ENCODE results near the gene FOXJ3.

Gene FOXJ3

DNA sequence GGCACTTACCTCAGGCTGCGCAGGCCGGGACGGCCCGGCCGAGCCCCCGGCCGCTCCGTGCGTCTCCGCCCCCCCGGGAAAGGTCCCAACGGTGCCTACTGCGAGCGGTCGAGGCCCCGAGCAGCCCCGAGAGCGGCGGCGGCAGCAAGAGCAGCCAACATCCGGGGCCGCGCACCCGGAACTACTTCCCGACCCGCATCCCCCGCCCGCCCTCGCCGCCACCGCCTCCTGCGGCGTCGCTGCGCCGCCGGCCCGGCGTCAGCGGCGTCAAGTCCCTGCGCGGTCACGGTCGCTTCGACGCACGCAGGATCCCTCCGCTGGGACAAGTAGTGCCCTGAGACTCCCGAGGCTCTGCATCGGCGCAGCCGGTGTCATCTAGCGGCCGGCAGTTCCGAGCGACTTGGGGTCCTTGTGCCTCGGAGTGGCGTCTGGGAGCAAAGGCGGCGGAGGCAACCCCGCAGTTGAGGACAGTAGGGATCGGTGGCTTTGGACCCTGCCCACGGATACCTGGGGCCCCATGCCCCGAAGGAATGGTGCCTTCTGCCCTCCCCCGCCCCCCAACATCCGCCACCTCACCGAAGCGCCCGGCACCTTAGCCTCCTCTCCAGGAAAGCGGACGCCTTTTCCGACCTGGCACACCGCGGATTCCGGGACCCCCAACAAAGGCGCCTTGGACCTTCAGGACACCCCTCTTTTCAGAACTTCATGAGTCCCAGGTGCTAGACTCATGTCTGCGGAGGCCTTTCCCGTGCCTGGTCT, at the start of gene FOXJ3:
Gene FOXJ3 (minus strand): TSS at position 186 of the 759 bp plus-strand sequence. CDS start 24,142 bp downstream, outside the sequence.
- DNase-seq = peak; percentile 90

DNA sequence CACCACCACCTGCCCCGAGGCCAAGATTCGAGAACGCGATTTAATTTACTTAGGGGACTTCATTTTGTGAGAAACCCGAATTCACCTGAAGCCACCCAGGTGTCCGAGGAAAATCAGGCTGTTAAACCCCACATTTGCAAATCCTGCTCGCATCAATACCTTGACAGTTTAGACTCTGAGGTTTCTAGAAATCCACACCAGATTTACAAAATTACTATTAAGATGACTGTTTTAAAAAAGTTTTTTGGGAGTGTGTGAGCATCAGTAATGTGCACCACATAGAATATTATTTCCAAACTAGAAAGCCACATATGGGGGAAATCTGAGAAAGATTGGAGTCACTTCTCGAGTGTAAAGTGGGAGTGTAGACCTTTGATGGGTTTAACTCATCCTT, 46.2 kb upstream of the FOXJ3 start:
- DNase-seq = no peak

DNA sequence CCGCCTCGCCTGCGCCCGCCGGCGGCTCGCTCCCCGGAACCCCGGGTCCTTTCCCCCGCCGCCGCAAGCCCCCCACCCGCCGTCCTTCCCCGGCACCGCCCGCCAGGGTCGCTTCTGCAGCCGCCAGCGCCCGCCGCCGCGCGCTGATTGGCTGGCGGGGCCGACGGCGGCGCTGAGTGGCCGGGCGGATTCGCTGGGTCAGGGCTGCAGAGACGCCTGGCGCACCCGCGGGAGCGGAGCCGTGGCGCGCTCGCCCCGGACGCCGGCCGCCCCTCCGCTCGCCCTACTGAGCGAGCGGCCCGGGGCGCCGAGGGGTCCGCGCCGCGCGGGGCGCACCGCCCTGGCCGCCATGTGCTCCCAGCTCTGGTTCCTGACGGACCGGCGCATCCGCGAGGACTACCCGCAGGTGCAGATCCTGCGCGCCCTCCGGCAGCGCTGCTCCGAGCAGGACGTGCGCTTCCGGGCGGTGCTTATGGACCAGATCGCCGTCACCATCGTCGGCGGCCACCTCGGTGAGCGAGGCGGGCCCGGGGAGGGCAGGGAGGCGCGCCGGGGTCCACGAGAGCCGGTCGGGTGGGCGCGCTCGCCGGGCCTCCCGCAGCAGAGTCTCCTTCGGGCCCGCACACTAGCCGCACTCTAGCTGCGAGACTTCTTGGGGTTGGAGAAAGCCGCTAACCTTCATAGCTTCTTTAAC, 45.7 kb upstream of the FOXJ3 start, which contains the start of gene RIMKLA:
Gene RIMKLA (plus strand): TSS at position 207 of the 694 bp plus-strand sequence. CDS start 143 bp downstream, at position 350.
- DNase-seq = peak; percentile 4

DNA sequence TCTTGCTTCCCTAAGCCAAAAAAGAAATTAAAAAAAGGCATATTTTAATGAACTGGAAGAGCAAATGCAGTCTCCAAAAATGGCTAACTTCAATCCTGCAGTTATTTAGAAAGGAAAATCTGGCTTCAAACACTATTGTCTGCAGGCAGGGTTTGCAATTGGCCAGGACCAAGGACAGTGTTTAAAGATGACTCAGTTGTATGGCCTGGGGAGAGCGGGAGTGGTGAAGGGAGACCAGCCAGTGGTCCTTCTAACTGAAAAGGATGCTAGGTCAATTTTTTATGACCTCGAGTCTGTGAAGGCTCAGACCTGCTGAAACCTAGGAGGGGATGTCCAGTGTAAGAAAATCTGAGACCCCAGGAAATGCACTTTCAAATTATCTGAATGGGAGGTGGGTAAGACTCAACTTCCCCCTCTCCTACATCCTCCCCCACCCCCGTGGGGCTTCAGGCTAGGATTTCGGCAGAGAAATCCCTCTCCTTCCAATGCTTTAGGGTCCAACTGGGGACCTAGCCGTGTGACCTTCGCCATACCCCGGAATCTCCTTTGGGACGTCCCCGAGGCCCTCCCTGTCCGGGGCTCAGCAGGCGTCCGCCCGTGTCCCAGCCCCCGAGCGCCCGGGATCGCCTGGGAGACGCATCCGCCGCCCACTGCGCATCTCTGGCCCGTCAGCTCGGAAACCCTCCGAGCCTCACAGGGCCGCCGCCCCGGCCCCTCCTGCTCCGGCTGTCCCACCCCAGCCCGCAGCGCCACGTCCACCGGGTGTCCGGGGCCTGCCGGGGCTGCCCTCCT, 45.0 kb upstream of the FOXJ3 start:
- DNase-seq = no peak

DNA sequence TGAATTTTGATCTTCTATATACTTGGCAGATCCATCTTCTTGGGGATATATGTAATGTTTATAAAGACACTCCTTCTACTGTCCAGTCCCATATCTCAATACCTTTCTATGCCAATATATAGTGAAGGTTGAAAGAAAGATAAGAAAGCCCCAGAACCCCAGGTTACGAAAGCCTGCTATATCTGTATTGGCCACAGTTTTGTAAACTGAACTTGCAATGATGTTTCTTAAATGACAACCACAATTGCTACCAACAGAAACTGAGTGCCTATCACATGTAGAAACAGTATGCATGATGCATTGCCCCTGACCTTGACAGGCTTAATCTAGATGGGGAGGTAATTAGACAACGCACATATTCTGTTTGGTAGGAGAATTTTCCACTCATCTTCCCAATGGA, 37.8 kb upstream of the FOXJ3 start:
- no peak for DNase-seq

DNA sequence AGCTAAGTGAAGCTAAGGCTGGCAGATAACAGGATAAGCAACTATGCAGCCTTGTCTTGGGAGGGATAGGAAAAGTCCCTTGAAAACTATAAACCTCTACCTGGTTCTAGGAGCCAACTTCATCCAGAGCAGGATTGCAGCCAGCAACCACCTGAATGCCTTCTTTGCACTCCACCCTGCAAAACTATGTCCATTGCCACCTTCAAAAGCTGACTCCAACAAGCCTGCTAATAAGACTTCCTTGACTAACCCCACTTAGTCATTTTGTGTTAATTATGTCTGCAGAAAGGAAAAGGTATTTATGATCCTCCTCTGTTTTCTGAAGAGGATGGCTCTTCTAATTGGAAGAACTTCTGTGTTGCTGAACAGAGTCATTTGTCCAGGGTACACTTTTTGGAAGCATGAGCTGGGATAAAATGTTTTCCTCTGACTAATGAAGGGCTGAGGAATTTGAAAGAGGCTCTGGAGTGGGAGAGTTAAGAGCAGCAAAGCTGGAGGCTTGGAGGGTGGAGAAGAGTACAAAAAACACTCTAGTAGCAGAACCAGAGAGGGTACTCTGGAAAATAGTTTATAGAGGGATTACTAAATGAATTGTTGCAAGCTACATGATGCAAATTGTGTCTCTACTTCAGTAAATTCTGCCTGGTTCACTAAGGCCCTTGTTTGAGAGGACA, 36.0 kb upstream of the FOXJ3 start:
- no peak for DNase-seq

DNA sequence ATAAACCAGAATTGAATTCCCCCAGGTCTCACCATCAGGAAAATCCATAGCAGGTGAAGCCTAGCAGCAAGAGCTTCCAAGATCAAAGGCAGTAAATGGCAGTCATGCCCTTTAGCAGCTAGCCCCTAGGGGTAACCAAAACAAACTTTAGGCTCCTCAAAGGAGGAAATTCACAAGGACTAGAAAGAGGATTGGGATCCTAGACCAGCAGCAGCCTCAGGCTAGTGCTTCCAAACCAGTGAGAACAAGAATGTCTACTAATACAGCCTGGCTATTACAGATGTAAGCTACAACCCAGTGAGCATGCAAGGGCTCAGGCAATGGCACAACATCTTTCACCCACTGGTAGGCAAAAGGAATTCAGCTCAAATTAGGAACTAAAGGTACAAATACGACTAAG, 34.4 kb upstream of the FOXJ3 start:
- DNase-seq = no peak

DNA sequence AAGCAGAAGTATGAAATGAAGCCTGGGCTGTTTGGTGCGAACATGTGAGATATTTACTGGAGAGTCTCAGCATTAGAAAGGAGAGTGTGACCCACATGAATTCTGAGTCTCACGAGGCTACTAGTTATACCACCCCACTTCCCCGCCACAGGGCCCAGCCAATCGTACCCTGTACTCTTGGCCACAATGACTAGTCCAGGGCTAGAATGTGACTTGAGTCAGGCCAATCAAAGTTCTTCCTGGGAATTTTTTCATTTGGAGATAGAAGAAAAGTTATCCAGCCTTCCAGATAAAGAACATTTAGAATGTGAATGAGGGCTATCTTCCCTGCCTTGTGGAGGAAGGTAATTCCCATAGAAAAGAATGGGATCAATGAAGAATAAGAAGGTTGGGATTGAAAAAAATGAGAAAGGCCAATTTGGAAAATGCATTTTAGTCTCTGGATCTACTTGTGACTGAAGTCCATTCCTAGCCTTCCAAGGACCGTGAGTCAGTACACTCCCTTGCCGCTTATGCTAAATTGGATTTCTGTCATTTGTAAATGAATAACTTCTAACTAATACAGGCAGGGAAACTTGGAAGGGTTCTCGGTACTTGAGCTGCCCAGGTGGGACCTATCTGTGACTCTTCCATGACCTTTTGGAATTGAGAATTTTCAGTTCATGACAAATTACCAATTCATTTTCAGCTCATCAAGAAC, 33.2 kb upstream of the FOXJ3 start:
- no peak for DNase-seq

DNA sequence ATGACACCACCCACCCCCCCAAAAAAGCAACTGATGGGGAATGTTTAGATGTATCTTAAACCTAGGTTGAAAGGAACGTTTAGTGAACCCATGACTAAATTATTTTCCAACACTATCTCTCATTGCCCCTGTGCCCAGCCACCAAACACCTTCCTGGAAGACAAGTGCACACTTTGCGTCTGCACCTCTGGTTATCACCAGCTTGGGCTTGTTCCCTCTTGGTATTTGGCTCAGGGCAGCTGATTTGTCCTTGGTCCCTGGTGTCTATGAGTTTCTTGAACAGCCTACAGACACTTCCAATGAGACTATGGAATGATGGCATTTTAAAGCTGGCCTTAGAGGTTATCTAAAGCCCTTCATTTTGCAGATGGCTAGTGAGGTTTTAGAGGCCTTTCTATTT, 30.1 kb upstream of the FOXJ3 start:
- DNase-seq = no peak

DNA sequence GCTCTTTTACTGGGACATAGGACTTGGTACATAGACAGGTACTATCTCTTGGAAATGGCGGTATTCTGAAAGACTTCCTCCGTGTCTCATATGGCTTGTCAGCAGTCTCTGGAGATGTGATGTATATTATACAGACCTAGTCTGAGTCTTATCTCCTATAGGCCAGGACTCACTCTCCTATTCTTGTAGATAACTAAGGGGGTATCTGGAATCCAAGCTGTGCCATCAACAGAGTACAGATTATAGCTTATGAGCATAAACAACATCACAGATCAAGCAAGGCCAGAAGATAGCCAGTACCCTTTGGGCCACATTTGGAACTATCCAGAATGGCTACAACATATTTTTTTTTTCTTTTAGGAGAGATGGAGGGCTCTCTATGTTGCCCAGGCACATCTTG, 29.5 kb upstream of the FOXJ3 start:
- no peak for DNase-seq

DNA sequence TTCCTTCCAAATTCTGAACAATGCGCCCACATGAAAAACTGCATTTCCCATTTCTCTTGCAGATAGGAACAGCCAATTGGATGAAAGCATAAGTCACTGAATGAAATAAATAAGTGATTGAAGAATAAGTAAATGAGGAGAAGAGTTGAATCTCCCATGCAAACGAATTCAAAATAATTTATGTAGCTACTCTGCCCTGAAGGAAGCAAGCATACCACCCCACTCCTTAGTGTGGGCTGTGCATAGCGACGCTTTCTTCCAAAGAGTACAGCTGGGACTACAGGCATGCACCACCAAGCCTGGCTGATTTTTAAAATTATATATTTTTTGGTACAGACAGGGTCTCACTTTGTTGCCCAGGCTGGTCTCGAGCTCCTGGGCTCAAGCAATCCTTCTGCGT, 29.1 kb upstream of the FOXJ3 start:
- no peak for DNase-seq

DNA sequence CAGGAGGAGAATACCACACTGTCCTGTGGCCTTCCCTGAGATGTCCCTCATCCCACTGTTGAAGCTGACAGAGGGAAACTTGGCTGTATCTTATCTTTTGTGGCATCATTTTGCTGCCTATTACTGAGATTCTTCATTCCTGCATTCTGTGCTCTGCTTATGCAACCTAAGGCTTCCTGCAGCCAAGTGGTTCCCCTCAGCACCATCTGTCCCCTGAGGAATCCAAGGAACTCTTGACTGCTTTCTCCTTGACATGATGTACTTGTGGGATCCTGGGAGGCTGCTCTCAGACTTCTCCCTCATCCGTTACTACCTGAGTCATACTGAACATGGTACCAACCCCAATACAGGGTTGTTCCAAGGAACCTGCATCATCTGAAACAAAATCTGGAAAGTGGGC, 24.4 kb upstream of the FOXJ3 start:
- DNase-seq = no peak

DNA sequence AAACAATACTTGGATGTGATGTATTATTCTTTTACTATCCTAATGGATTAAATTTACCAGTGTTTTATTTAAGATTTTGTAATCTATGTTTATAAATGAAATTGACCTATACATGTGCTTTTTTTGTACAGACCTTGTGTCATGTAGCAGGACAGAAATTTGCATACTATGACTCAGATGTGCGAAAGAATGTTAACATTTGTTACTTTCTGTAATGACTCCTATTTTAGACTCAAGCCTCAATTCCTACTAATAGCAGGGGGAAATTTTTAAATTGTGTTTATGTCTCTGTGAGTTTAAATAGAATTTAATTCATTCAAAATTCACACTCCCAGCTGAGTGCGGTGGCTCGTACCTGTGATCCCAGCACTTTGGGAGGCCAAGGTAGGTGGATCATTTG, 23.8 kb upstream of the FOXJ3 start:
- DNase-seq = no peak

DNA sequence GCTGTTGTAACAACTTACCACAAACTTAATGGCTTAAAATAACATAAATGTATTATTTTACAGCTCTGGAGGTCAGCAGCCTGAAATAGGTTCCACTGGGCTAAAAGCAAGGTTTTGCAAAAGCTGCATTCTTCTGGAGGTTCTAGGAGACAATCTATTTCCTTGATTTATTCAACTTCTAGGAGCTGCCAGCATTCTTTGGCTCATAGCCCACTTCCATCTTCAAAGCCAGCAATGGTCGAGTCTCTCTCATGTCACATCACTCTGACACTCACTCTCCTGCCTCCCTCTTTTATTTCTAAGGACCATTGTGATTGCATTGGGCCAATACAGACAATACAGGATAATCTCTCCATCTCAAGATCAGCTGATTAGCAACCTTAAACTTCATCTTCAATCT, 15.1 kb upstream of the FOXJ3 start:
- no peak for DNase-seq

DNA sequence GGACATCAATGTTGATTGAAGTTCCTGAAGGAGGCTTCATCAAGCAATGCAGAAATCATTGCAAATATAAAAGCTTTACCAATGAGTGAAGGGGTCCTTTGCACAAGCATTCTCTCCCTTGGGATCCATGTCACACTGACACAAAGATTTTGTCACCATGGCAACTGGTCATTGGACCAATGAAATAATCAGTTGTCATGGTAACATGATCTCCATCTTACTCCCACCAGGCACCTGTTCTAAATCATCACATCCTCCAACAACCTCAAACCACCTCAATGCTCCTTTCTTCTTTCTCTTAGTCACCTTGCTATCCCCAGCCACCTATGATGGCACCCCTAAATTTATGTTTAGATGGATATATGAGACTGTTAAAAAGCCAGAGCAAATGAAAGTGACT, 13.5 kb upstream of the FOXJ3 start:
- no peak for DNase-seq

DNA sequence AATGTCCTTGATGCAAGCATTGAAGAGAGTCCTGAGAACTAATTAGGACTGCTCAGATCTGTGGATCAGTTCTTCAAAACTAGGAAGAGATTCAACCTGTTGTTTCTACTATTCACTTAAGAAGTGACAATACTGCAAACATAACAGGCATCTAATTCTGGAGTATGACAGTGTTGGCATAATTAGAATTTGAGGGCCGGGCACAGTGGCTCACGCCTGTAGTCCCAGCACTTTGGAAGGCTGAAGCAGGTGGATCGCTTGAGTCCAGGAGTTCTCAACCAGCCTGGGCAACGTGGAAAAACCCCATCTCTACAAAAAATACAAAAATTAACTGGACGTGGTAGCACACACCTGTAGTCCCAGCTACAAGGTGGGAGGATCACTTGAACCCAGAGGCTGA, 8.0 kb upstream of the FOXJ3 start:
- DNase-seq = no peak

DNA sequence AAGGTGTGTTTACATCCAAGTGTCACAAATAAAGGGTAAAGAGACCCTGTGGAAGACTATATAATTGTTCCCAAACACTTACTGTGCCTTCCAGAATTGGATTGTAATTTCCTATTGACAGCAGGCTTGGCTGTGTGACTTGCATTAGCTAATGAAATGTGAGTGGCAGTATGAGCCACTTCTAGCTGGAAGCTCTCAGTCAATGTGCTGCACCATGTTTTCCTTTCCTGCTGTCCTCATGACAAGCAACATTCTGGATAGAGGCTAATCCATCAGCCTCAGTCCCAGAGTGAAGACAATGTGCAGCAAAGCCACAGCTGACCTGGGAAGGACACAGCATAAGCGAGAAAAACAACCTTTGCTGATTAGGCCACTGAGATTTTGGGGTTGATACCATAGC, 5.9 kb upstream of the FOXJ3 start:
- DNase-seq = no peak

DNA sequence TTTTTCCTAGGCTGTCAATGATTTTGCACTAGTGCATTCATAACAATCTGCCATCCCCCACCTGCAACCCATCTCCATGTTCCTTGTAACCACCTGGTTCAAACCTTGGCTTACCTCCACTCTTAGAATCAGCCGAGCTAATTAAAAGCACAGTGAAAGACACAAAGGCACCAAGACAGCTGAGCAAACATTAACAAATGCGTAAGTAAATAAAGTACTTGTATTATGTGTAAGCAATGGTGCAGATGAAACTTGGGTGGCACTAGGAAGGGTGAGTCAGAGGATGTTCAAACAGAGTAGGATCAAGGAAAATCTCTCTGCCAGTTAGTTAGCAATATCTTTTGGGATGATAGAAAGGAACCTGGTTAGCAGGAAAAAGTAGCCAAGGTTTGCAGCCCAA, 5.1 kb upstream of the FOXJ3 start:
- no peak for DNase-seq

DNA sequence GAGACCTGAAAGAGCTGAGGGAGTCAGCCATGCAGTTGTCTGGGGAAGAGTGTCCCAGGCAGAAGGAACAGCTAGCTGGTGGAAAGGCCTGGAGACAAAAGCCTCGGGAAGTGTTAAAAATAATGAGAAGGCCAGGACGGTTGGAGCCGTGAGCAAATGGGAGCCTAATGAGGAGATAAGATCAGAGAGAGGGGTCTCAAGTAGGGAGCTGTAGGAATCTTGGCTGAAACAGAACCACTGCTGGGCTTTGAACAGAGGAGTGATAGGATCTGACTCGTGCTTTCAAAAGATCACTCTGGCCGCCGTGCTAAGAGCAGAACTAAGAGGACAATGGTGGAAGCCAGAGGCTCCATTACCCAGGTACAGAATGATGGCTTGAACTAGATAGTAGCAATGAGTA, 1.9 kb upstream of the FOXJ3 start:
- DNase-seq = no peak

DNA sequence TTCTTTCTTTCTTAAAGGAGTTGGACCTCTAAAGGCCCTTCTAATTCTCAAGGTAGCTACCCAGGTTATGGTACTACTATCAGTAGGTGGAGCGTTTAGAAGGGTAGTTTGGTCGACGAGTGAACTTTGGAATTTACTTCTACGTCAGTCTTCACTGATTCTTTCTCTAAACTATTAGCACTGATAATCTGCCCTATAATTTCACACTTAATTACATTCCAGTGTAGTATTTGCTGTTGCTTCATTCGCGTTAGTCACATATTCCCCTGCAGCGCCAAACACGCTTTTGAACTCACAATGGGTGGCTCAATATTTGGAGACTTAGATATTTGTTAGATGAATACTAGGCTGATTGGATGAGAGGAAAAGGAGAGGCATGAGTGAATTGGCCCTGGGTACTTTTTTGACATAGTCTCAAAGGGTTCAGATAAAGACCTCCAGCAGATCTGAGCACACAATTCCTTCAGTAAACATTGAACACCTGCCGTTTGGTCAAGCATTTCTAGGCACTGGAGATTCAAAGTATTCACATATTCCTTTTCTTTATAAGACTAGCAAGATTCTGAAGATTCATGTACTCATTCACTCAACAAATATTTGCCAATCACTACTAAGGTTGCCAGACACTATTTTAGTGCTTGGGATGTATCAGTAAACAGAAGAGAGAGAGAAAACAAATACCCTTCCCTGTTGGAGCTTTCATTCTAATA, 929 bp upstream of the FOXJ3 start:
- no peak for DNase-seq

DNA sequence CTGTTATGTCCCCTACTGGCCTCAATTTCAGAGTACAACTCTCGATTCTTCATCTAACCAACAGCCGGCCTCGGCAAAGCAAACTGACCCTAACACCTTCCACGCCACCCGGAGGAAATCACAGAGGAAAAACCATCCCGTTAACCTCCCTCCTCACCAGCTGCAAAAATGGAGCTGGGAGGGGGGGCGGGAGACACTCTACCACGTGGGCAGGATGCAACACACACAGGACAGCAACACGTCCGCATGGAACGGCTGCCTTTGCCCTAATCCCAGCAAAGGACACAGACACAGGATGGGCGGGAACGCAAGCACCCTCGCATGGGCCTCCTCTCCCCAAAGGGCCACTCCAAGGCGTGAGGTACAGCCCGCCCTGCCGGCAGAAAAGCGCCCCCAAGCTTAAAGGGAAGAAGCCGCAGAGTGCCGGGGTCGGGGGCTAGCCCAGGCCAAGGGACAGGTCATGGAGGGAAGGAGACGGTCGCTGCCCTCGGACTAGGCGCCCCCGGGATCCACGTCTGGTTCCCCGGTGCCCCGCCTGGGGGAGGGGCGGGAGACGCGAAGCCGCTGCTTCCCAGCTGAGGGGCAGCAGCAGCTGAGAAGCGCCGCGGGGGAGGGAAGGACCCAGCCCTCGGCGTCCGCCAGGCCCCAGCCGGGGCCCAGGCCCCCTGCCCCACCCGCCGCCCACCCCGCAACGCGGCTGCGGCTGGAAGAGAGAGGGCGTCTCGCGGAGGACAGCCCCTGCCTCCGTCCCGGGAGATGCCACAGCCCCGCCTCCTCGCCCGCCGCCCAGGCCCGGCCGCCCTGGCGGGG, 590 bp downstream of the FOXJ3 start:
- DNase-seq = no peak
